OCI-LY1 (cell line): ENCODE measurements around the gene PNPLA8.

Source experiments
- CTCF ChIP-seq: fragments of 200-600 bp; sonication (generic), shearing (Covaris generic); IDR thresholded peaks from 2 replicates; pipeline ENCODE4 v1.5.1; 2017; ENCODE audit warnings: mild to moderate bottlenecking, antibody characterized with exemption, low read length, moderate library complexity, mixed read lengths
- EZH2 ChIP-seq: fragments of 200-600 bp; sonication (generic), shearing (Covaris generic); IDR thresholded peaks from 2 replicates; pipeline ENCODE4 v1.8.0; 2017; ENCODE audit warnings: borderline replicate concordance, mixed run types, mild to moderate bottlenecking, antibody characterized with exemption, low read length, moderate library complexity, mixed read lengths

- TF ChIP-seq CTCF = no peak
- TF ChIP-seq EZH2 = no peak
Observed at GRCh38 chr7:108533712-108534111, 7.8 kb upstream of the PNPLA8 start.
